Fibroblast of lung (primary cell): Measurements from ENCODE around the gene MEF2D. TPM values are rescaled to one million over a fixed set of nuclear protein-coding genes. Genes with fewer than 3 reads are reported as not detected.

ENCODE experiments used
- DNase-seq, 2 donors: peaks; one replicate each; pipeline versions ENCODE4 v3.0.0 to v3.0.0-alpha.2; 2010; ENCODE audit warnings: low read depth in 2 of 2
- H2AFZ ChIP-seq: 2 replicates; pipeline ENCODE4 v1.5.1; 2012; ENCODE audit warnings: low read length, control low read depth, inconsistent platforms
- H3K27ac ChIP-seq: 2 replicates; pipeline ENCODE4 v1.5.1; 2011; ENCODE audit warnings: low read length, control low read depth; ENCODE audit not compliant: insufficient read depth
- H3K27me3 ChIP-seq: 2 replicates; pipeline ENCODE4 v1.5.1; 2011; ENCODE audit warnings: mild to moderate bottlenecking, low read length; ENCODE audit not compliant: control insufficient read depth, insufficient read depth
- H3K36me3 ChIP-seq: 2 replicates; pipeline ENCODE4 v1.5.1; 2011; ENCODE audit warnings: low read length; ENCODE audit not compliant: control insufficient read depth, insufficient read depth
- H3K4me1 ChIP-seq: 2 replicates; pipeline ENCODE4 v1.5.1; 2011; ENCODE audit warnings: low read length; ENCODE audit not compliant: control insufficient read depth, insufficient read depth; ENCODE audit errors: extremely low read depth
- H3K4me2 ChIP-seq: 2 replicates; pipeline ENCODE4 v1.5.1; 2011; ENCODE audit warnings: low read length, control low read depth; ENCODE audit not compliant: insufficient read depth; ENCODE audit errors: extremely low read depth
- H3K4me3 ChIP-seq, 4 experiments: fragments of 200-600 bp in 1 of 4; sonication (generic) in 1 of 4; replicated peaks in 1 of 4; 2 replicates each; pipeline ENCODE4 v1.5.1; 2011 to 2016; ENCODE audit warnings: low read length in 4 of 4, low read depth in 3 of 4, mild to moderate bottlenecking in 3 of 4, control low read depth in 2 of 4, inconsistent platforms in 1 of 4, mixed read lengths in 1 of 4; ENCODE audit not compliant: insufficient read depth in 1 of 4; ENCODE audit errors: control extremely low read depth in 1 of 4
- H3K79me2 ChIP-seq: 2 replicates; pipeline ENCODE4 v1.5.1; 2012; ENCODE audit warnings: mild to moderate bottlenecking, low read length, inconsistent platforms; ENCODE audit not compliant: control insufficient read depth, insufficient read depth
- H3K9ac ChIP-seq: 2 replicates; pipeline ENCODE4 v1.5.1; 2011; ENCODE audit warnings: mild to moderate bottlenecking, low read length, control low read depth; ENCODE audit not compliant: insufficient read depth
- H3K9me3 ChIP-seq: 2 replicates; pipeline ENCODE4 v1.5.1; 2012; ENCODE audit warnings: low read depth, low read length; ENCODE audit not compliant: control insufficient read depth, insufficient read depth
- H4K20me1 ChIP-seq: 2 replicates; pipeline ENCODE4 v1.5.1; 2011; ENCODE audit warnings: low read length; ENCODE audit not compliant: control insufficient read depth, insufficient read depth; ENCODE audit errors: extremely low read depth
- EZH2 ChIP-seq: IDR thresholded peaks from 2 replicates; pipeline ENCODE4 v1.5.1; 2012; ENCODE audit warnings: low read length, control low read depth, mild to moderate bottlenecking; ENCODE audit errors: missing control alignments
- polyA plus RNA-seq, 2 donors: library from polyadenylated mRNA; depleted of rRNA in 1 of 2; stranded (reverse) in 1 of 2; unstranded in 1 of 2; fragments of >200 nt; gene quantifications; 2 replicates each; pipeline ENCODE4 v1.2.1, GENCODE V29; 2011 to 2012; ENCODE audit warnings: missing spikeins in 1 of 2
- total RNA-seq: library from RNA; depleted of rRNA; stranded (reverse); fragments of >200 nt; gene quantifications from 2 replicates; pipeline ENCODE4 v1.2.1, GENCODE V29; 2014
- TF ChIP-seq, protein P1 (sequence below), 2 donors: IDR thresholded peaks in 1 of 2; conservative IDR thresholded peaks in 1 of 2; 1 replicate in 1 of 2; 2 replicates in 1 of 2; pipeline ENCODE4 v1.5.1; 2011 to 2012; ENCODE audit warnings: low read length in 2 of 2, control low read depth in 1 of 2, inconsistent platforms in 1 of 2, low read depth in 1 of 2, mild to moderate bottlenecking in 1 of 2

Gene MEF2D
- total and polyA plus RNA-seq, 2 donors (not counting 1 experiment from before 2014, with no cell fraction given), result 9.9 to 12.7 TPM

DNA sequence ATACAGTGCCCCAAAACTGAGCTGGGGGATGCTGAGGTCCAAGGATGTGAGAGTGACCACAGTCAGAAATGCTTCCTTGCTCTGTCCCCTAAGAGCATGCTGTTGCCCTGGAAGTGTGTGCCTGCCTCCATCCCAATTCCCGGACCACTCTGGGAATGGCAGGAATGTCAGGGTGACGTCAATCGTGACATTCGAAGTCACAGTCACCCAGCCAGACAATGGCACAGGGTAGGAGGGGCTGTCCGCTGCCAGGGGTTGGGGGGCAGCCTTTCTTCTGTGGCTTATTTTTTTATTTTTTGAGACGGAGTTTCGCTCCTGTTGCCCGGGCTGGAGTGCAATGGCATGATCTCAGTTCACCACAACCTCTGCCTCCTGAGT lies 22.3 kb downstream of the MEF2D start:
- H3K4me1 ChIP-seq, result peaks cover 31% of the 10 kb centered on the region
- H3K27ac ChIP-seq, result peak overlapping the region; percentile 97
- TF ChIP-seq, protein P1, sequence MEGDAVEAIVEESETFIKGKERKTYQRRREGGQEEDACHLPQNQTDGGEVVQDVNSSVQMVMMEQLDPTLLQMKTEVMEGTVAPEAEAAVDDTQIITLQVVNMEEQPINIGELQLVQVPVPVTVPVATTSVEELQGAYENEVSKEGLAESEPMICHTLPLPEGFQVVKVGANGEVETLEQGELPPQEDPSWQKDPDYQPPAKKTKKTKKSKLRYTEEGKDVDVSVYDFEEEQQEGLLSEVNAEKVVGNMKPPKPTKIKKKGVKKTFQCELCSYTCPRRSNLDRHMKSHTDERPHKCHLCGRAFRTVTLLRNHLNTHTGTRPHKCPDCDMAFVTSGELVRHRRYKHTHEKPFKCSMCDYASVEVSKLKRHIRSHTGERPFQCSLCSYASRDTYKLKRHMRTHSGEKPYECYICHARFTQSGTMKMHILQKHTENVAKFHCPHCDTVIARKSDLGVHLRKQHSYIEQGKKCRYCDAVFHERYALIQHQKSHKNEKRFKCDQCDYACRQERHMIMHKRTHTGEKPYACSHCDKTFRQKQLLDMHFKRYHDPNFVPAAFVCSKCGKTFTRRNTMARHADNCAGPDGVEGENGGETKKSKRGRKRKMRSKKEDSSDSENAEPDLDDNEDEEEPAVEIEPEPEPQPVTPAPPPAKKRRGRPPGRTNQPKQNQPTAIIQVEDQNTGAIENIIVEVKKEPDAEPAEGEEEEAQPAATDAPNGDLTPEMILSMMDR (conservative IDR thresholded peaks at IDR 0.05 in 1 of 2, IDR thresholded peaks at IDR 0.05 in 1 of 2; ENCODE audit: low read depth in 1 of 2, low read length in 2 of 2), result no peak
- no peak for TF ChIP-seq EZH2
- no peak overlapping the region for H2AFZ ChIP-seq
- peaks cover 6% of the 10 kb centered on the region for H3K79me2 ChIP-seq
- H3K9ac ChIP-seq, result no peak overlapping the region
- H3K9me3 ChIP-seq, result no peaks in the 10 kb centered on the region
- no peak overlapping the region for H3K4me3 ChIP-seq
- no peak overlapping the region for H3K4me2 ChIP-seq
- DNase-seq, result no peak
- no peaks in the 10 kb centered on the region for H4K20me1 ChIP-seq
- H3K27me3 ChIP-seq, result no peaks in the 10 kb centered on the region
- peaks cover 51% of the 10 kb centered on the region for H3K36me3 ChIP-seq

DNA sequence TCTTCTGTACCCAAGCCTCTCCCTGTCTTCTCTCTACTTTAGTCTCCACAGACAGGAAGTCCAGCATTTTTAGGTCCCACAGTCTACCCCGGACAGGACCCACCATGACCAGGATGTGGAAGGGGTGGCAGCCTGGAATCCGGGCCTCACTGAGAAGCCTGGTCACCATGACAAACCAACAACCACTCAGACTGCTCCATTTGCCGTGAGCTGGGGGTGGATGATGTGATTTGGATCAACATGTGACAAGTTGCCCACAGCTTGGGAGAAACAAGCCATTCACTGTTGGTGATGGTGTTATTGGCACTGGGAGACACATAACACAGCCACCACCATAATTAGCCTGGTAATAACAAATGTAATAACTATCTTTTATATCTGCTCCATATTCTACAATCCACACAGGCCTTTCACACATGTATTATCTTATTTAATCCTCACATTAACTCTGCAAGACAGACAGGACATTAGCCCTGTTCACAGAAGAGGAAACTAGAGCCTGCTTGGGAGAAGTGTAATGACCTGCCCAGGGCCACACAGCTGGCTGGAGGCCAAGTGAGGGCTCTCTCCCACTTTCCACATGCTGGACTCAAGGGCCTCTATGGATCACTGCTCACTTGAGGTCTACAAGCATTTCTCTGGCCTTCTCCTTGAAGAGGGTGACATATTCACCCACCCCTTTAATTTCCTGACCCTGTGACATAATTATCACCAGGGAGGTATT lies 22.9 kb downstream of the MEF2D start:
- H4K20me1 ChIP-seq, result no peaks in the 10 kb centered on the region

DNA sequence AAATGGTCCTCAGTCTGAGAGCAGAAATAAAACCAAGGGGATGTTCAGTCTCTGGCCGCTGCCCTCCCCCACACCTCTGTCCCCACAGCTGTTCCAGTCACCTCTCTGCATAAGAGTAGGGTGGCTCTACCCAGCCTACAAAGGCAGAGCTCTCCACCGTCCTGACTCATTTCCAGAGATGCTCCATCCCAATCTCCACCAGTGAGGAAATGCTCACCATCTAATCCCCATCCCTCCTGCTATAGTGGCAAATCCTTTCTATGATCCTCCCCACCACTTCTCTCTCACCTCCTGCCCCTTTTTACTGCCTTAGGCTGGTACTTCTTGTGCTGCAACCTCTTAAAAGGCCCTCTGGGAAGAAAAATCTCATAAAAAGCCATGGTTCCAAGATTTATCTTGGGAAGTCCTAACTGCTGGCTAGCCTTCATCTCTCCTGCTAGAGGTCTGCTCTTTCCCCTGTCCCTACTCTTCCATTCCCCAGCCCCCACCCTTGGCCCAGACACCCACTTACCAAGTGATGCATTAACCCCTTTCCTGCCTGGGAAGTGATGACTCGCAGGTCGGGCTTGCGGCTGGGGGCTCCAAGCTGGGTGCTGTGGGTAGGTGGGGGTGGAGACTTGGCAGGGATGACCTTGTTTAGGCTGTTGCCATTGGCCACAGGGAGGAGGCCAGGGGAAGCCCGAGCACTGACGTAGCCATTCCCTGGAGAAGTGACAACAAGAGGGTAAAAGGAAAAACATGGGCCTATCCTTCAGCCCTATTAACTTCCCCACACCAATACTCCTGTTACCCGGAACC lies 23.9 kb downstream of the MEF2D start:
- no peaks in the 10 kb centered on the region for H3K9me3 ChIP-seq
- peak; percentile 77 to 86 for DNase-seq
- H3K27me3 ChIP-seq, result no peaks in the 10 kb centered on the region
- no peak overlapping the region for H3K9ac ChIP-seq
- TF ChIP-seq, protein P1 (conservative IDR thresholded peaks at IDR 0.05 in 1 of 2, IDR thresholded peaks at IDR 0.05 in 1 of 2; ENCODE audit: low read depth in 1 of 2, low read length in 2 of 2), result no peak
- no peak for TF ChIP-seq EZH2
- H3K27ac ChIP-seq, result peak overlapping the region; percentile 97
- H2AFZ ChIP-seq, result no peak overlapping the region
- no peaks in the 10 kb centered on the region for H4K20me1 ChIP-seq
- H3K4me2 ChIP-seq, result peak overlapping the region; percentile 42
- peaks cover 31% of the 10 kb centered on the region for H3K4me1 ChIP-seq
- H3K79me2 ChIP-seq, result no peaks in the 10 kb centered on the region
- H3K4me3 ChIP-seq, result no peak overlapping the region
- peaks cover 49% of the 10 kb centered on the region for H3K36me3 ChIP-seq

More for the DNA sequence above, 22.9 kb downstream of the MEF2D start:
- Histone ChIP-seq H3K79me2 (peaks cover 2% of the 10 kb centered on the region), H3K27ac (peak overlapping the region; percentile 97), H3K9me3 (no peaks in the 10 kb centered on the region), H3K36me3 (peaks cover 51% of the 10 kb centered on the region), H3K9ac (peak overlapping the region; percentile 45), H3K27me3 (no peaks in the 10 kb centered on the region), H3K4me3 (no peak overlapping the region), H3K4me1 (peaks cover 31% of the 10 kb centered on the region), H3K4me2 (peak overlapping the region; percentile 32), H2AFZ (no peak overlapping the region)
- no peak for DNase-seq
- TF ChIP-seq EZH2, result no peak
- TF ChIP-seq, protein P1 (conservative IDR thresholded peaks at IDR 0.05 in 1 of 2, IDR thresholded peaks at IDR 0.05 in 1 of 2; ENCODE audit: low read depth in 1 of 2, low read length in 2 of 2), result no peak
